HG03460 (cell line): ENCODE data around the gene AP5Z1.

ENCODE experiments used
- ATAC-seq: cut with Tn5 transposase; IDR thresholded peaks from one replicate; pipeline ENCODE4 v1.9.1; 2021; ENCODE audit not compliant: unreplicated experiment

Gene AP5Z1

GRCh38 chr7:4775250-4775847, at the start of gene AP5Z1:
TSS of gene AP5Z1 (plus strand) at chr7:4775623. CDS start at chr7:4775716, 93 bp downstream.
- peak; percentile 89 for ATAC-seq

- ATAC-seq, result no peak
These were observed 49.5 kb upstream of the AP5Z1 start for GRCh38 chr7:4725850-4726450.

- no peak for ATAC-seq
These were observed 48.9 kb upstream of the AP5Z1 start for GRCh38 chr7:4726566-4726965.

GRCh38 chr7:4727914-4728705, 47.3 kb upstream of the AP5Z1 start:
- ATAC-seq, result no peak

- no peak for ATAC-seq
These were observed 46.2 kb upstream of the AP5Z1 start for GRCh38 chr7:4729266-4729665.

GRCh38 chr7:4730276-4730675, 45.1 kb upstream of the AP5Z1 start:
- ATAC-seq, result no peak

- no peak for ATAC-seq
These were observed 44.5 kb upstream of the AP5Z1 start for GRCh38 chr7:4730971-4731370.

GRCh38 chr7:4731803-4732202, 43.6 kb upstream of the AP5Z1 start:
- ATAC-seq, result no peak

GRCh38 chr7:4733936-4734528, 41.4 kb upstream of the AP5Z1 start:
- no peak for ATAC-seq

GRCh38 chr7:4734587-4735345, 40.7 kb upstream of the AP5Z1 start:
- ATAC-seq, result no peak

GRCh38 chr7:4737300-4737699, 38.1 kb upstream of the AP5Z1 start:
- ATAC-seq, result no peak

GRCh38 chr7:4738711-4739527, 36.5 kb upstream of the AP5Z1 start:
- no peak for ATAC-seq

- no peak for ATAC-seq
These were observed 35.9 kb upstream of the AP5Z1 start for GRCh38 chr7:4739528-4739992.

- no peak for ATAC-seq
These were observed 34.6 kb upstream of the AP5Z1 start for GRCh38 chr7:4740796-4741195.

GRCh38 chr7:4742051-4742573, 33.3 kb upstream of the AP5Z1 start:
- no peak for ATAC-seq

- no peak for ATAC-seq
These were observed 32.6 kb upstream of the AP5Z1 start for GRCh38 chr7:4742852-4743251.

- peak; percentile 65 for ATAC-seq
These were observed 30.8 kb upstream of the AP5Z1 start for GRCh38 chr7:4744391-4745264.

GRCh38 chr7:4745265-4745919, 30.0 kb upstream of the AP5Z1 start:
- ATAC-seq, result peak; percentile 27
